IMR-90 (cell line): ENCODE results near the gene OTOL1. TPM values are rescaled to one million over a fixed set of nuclear protein-coding genes. Genes with fewer than 3 reads are reported as not detected.

Experiments
- polyA plus RNA-seq, 3 experiments: library from polyadenylated mRNA; depleted of rRNA; stranded (reverse); fragments of >200 nt; gene quantifications; 2 replicates each; pipeline ENCODE4 v1.2.3, GENCODE V29; 2012; ENCODE audit warnings: low replicate concordance in 1 of 3
- total RNA-seq: library from RNA; depleted of rRNA; stranded (reverse); fragments of >200 nt; gene quantifications from 2 replicates; pipeline ENCODE4 v1.2.3, GENCODE V29; 2012; rRNA removed

The OTOL1 gene
- total and polyA plus RNA-seq, 2 of the 4 experiments (the other 2 are of a cell fraction): not detected

Other genes with a start within 250 kb of the OTOL1 start
- gene SPTSSB, start 125.3 kb upstream of the OTOL1 start, total RNA-seq: not detected in 2 replicates
- gene SPTSSB, start 125.3 kb upstream of the OTOL1 start, polyA plus RNA-seq (2012; rRNA removed): not detected in 2 replicates